Endothelial cell of umbilical vein (primary cell): ENCODE results near the gene ZNF174. TPM values are rescaled to one million over a fixed set of nuclear protein-coding genes. Genes with fewer than 3 reads are reported as not detected.

Experiments
- BruUV-seq: library from RNA; stranded (reverse); fragments of 400-500 nt; replicated peaks from 2 replicates; lab custom pipeline; 2021; lab: Mats Ljungman, UMichigan
- CTCF ChIA-PET: fragments of 300-600, 350-600 bp; sonication (Branson Sonifier 250); formaldehyde crosslinking; loops from one replicate; lab custom pipeline; 2021; ENCODE audit warnings: antibody characterized with exemption, inconsistent platforms; lab: Charles Lee
- POLR2A ChIA-PET: fragments of 300-600, 350-600 bp; sonication (Branson Sonifier 250); formaldehyde crosslinking; loops from one replicate; lab custom pipeline; 2021; ENCODE audit warnings: antibody characterized with exemption, inconsistent platforms; lab: Charles Lee
- DNase-seq: peaks from one replicate; pipeline ENCODE4 v3.0.0-alpha.2; 2011; ENCODE audit warnings: low read depth, low spot score
- FAIRE-seq: peaks from 2 replicates; lab custom pipeline; 2011; peaks lifted over from hg19 to GRCh38; lab: Jason Lieb, UNC
- H2AFZ ChIP-seq: 2 replicates; pipeline ENCODE4 v1.6.0; 2012; ENCODE audit warnings: low read depth, low read length, control low read depth, inconsistent platforms
- H3K27ac ChIP-seq: 2 replicates; pipeline ENCODE4 v1.5.1; 2011; ENCODE audit warnings: low read depth, mild to moderate bottlenecking, control low read depth, low read length, moderate library complexity; ENCODE audit not compliant: insufficient read depth
- H3K27me3 ChIP-seq, 2 experiments: 2 replicates each; pipeline versions ENCODE4 v1.6.0 to v1.6.1; 2011; ENCODE audit warnings: low read length in 2 of 2, mixed read lengths in 1 of 2; ENCODE audit not compliant: control insufficient read depth in 2 of 2, insufficient read depth in 2 of 2
- H3K36me3 ChIP-seq, 2 experiments: 2 replicates in 1 of 2; 3 replicates in 1 of 2; pipeline ENCODE4 v1.5.1; 2011; ENCODE audit warnings: low read length in 2 of 2, mild to moderate bottlenecking in 1 of 2, moderate library complexity in 1 of 2; ENCODE audit not compliant: control insufficient read depth in 2 of 2, insufficient read depth in 2 of 2; ENCODE audit errors: extremely low read depth in 1 of 2
- H3K4me1 ChIP-seq: 3 replicates; pipeline ENCODE4 v1.5.1; 2011; ENCODE audit warnings: mild to moderate bottlenecking, low read length; ENCODE audit not compliant: control insufficient read depth, insufficient read depth; ENCODE audit errors: extremely low read depth
- H3K4me2 ChIP-seq: 2 replicates; pipeline ENCODE4 v1.6.1; 2011; ENCODE audit warnings: low read length, control low read depth, mixed read lengths; ENCODE audit not compliant: insufficient read depth
- H3K4me3 ChIP-seq, 3 experiments: fragments of 200-600 bp in 1 of 3; sonication (generic), shearing (Covaris generic) in 1 of 3; replicated peaks in 1 of 3; 2 replicates each; pipeline ENCODE4 v1.5.1; 2011 to 2016; ENCODE audit warnings: control low read depth in 3 of 3, low read length in 3 of 3, mild to moderate bottlenecking in 2 of 3, inconsistent platforms in 1 of 3, low read depth in 1 of 3, moderate library complexity in 1 of 3; ENCODE audit not compliant: insufficient read depth in 1 of 3
- H3K79me2 ChIP-seq: 2 replicates; pipeline ENCODE4 v1.6.0; 2012; ENCODE audit warnings: low read length, inconsistent platforms; ENCODE audit not compliant: control insufficient read depth, insufficient read depth
- H3K9ac ChIP-seq: replicated peaks from 2 replicates; pipeline ENCODE3; 2011; ENCODE audit warnings: low read length, control low read depth; ENCODE audit not compliant: insufficient read depth; ENCODE audit errors: extremely low read depth
- H3K9me1 ChIP-seq: replicated peaks from 3 replicates; pipeline ENCODE4 v1.6.0; 2011; ENCODE audit warnings: mild to moderate bottlenecking, low read length; ENCODE audit not compliant: control insufficient read depth, insufficient read depth; ENCODE audit errors: extremely low read depth
- H3K9me3 ChIP-seq: replicated peaks from 2 replicates; pipeline ENCODE4 v1.5.1; 2012; ENCODE audit warnings: low read length, inconsistent platforms; ENCODE audit not compliant: control insufficient read depth, insufficient read depth
- H4K20me1 ChIP-seq: replicated peaks from 2 replicates; pipeline ENCODE3; 2011; ENCODE audit warnings: mild to moderate bottlenecking, low read length; ENCODE audit not compliant: control insufficient read depth, insufficient read depth; ENCODE audit errors: extremely low read depth
- EZH2 ChIP-seq: IDR thresholded peaks from 2 replicates; pipeline ENCODE4 v1.6.1; 2012; ENCODE audit warnings: borderline replicate concordance, low read depth, mild to moderate bottlenecking, moderate library complexity, low read length, inconsistent platforms; ENCODE audit not compliant: severe bottlenecking
- FOS ChIP-seq: IDR thresholded peaks from 2 replicates; pipeline ENCODE4 v1.6.1; 2011; ENCODE audit warnings: mild to moderate bottlenecking, low read length, moderate library complexity, borderline replicate concordance; ENCODE audit not compliant: insufficient read depth
- GATA2 ChIP-seq: IDR thresholded peaks from 2 replicates; pipeline ENCODE4 v1.7.0; 2011; ENCODE audit warnings: low read depth, mild to moderate bottlenecking, moderate library complexity, mixed read lengths, low read length; ENCODE audit not compliant: insufficient read length, insufficient read depth
- JUN ChIP-seq: IDR thresholded peaks from 2 replicates; pipeline ENCODE4 v1.6.1; 2011; ENCODE audit warnings: borderline replicate concordance, low read depth; ENCODE audit not compliant: insufficient read length, insufficient read depth
- MYC ChIP-seq: IDR thresholded peaks from one replicate; pipeline ENCODE4 v1.6.1; 2011; ENCODE audit warnings: mild to moderate bottlenecking, low read depth, low read length
- POLR2A ChIP-seq: IDR thresholded peaks from 2 replicates; pipeline ENCODE4 v1.6.1; 2012; ENCODE audit warnings: low read depth, mild to moderate bottlenecking, control low read depth, low read length
- POLR2AphosphoS5 ChIP-seq: IDR thresholded peaks from 2 replicates; pipeline ENCODE4 v1.6.1; 2012; ENCODE audit warnings: low read depth, mild to moderate bottlenecking, control low read depth, low read length, moderate library complexity; ENCODE audit not compliant: insufficient read depth
- dilution Hi-C: fragments of 300-500 bp; cut with MboI; formaldehyde crosslinking; loops from one replicate; pipeline ENCODE4 v1.15.0; 2019; ENCODE audit warnings: low sequenced_read_pairs; ENCODE audit not compliant: extremely low pct_ligation_motif_present
- intact Hi-C: fragments of 100-400 bp; cut with micrococcal nuclease; formaldehyde crosslinking; loops from one replicate; pipeline ENCODE4 v1.10.0; 2022
- polyA plus RNA-seq, 4 experiments: library from polyadenylated mRNA; depleted of rRNA in 3 of 4; stranded (reverse) in 3 of 4; unstranded in 1 of 4; fragments of >200 nt; gene quantifications; 2 replicates each; pipeline versions ENCODE4 v1.2.1 to v1.2.3, GENCODE V29; 2011 to 2012; ENCODE audit warnings: missing spikeins in 1 of 4
- total RNA-seq: library from RNA; stranded (reverse); gene quantifications from 2 replicates; pipeline ENCODE4 v1.2.3, GENCODE V29; 2021
- TF ChIP-seq, protein P1 (sequence below), 2 donors: IDR thresholded peaks; 1 replicate in 1 of 2; 2 replicates in 1 of 2; pipeline ENCODE4 v1.5.1; 2011; ENCODE audit warnings: low read length in 2 of 2, mild to moderate bottlenecking in 2 of 2, moderate library complexity in 2 of 2, control low read depth in 1 of 2, inconsistent platforms in 1 of 2, low read depth in 1 of 2; ENCODE audit not compliant: insufficient read depth in 1 of 2; ENCODE audit errors: extremely low read depth in 1 of 2
- TF ChIP-seq, protein P2 (sequence below): IDR thresholded peaks from 2 replicates; pipeline ENCODE4 v1.6.1; 2011; ENCODE audit not compliant: insufficient read depth, insufficient read length

The ZNF174 gene
- total and polyA plus RNA-seq, 2 donors (not counting 3 experiments of a cell fraction or from before 2014, with no cell fraction given), result 7.1 to 9.1 TPM

DNA sequence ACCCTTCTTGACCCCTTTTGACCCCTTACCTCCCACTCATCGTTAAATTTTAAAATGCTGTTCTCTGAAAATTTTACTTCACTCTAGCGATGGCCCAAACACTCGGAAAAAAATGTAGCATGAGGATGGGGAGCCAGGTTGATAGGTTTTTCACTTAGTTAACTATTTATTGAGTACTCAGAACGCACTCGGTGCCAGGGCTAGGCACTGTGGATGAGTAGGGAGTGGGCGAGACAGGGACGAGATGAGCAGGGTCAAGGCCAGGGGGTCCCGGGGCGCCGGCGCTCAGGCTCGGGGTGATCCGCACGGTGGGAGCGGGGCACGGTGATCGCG is 603 bp upstream of the ZNF174 start:
- FAIRE-seq, result no peak
- BruUV-seq, result TSS peak; percentile 71
- Histone ChIP-seq H3K9me3 (no peaks in the 10 kb centered on the region), H3K27me3 (no peaks in the 10 kb centered on the region), H3K27ac (peak overlapping the region; percentile 42), H2AFZ (peak overlapping the region; percentile 77), H3K9me1 (no peaks in the 10 kb centered on the region), H4K20me1 (no peaks in the 10 kb centered on the region), H3K9ac (peak overlapping the region; percentile 80), H3K36me3 (peaks cover 0 to 8% of the 10 kb centered on the region in 2 experiments), H3K79me2 (peaks cover 10% of the 10 kb centered on the region), H3K4me1 (peaks cover 13% of the 10 kb centered on the region), H3K4me3 (peak overlapping the region; percentile 66 to 87 (median 72)), H3K4me2 (peak overlapping the region; percentile 73)
- intact Hi-C loops, result loop anchor here (2.0 to 5.0 kb wide), 3 partner anchors 33 to 96 kb away; partner anchors contain the start of genes NAA60, TIGD7, ZNF597 and ZNF75A
- TF ChIP-seq POLR2A, result no peak
- TF ChIP-seq, protein P1, sequence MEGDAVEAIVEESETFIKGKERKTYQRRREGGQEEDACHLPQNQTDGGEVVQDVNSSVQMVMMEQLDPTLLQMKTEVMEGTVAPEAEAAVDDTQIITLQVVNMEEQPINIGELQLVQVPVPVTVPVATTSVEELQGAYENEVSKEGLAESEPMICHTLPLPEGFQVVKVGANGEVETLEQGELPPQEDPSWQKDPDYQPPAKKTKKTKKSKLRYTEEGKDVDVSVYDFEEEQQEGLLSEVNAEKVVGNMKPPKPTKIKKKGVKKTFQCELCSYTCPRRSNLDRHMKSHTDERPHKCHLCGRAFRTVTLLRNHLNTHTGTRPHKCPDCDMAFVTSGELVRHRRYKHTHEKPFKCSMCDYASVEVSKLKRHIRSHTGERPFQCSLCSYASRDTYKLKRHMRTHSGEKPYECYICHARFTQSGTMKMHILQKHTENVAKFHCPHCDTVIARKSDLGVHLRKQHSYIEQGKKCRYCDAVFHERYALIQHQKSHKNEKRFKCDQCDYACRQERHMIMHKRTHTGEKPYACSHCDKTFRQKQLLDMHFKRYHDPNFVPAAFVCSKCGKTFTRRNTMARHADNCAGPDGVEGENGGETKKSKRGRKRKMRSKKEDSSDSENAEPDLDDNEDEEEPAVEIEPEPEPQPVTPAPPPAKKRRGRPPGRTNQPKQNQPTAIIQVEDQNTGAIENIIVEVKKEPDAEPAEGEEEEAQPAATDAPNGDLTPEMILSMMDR (IDR thresholded peaks at IDR 0.05; ENCODE audit: extremely low read depth in 1 of 2, insufficient read depth in 1 of 2, low read depth in 1 of 2, low read length in 2 of 2), result no peak
- TF ChIP-seq FOS, result no peak
- TF ChIP-seq POLR2AphosphoS5, result no peak
- TF ChIP-seq EZH2, result no peak
- TF ChIP-seq, protein P2, sequence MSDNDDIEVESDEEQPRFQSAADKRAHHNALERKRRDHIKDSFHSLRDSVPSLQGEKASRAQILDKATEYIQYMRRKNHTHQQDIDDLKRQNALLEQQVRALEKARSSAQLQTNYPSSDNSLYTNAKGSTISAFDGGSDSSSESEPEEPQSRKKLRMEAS, result no peak
- no peak for TF ChIP-seq JUN
- TF ChIP-seq GATA2, result no peak
- no peak for TF ChIP-seq MYC
- ChIA-PET POLR2A (interaction anchor here (0.5 to 1.6 kb wide), 3 partner anchors 43 to 117 kb away, joined by 3 to 5 read pairs (median 5); partner anchors contain the start of genes NAA60, ZNF263 and ZNF597), CTCF (interaction anchor here (0.8 to 3.4 kb wide), 5 partner anchors 12 to 213 kb away, joined by 3 to 14 read pairs (median 4); partner anchors contain the start of genes CLUAP1 and OR1F1)
- dilution Hi-C loops, result no loop called here
- DNase-seq, result no peak
